ENCODE results near the gene OPALIN. TPM values are rescaled to one million over a fixed set of nuclear protein-coding genes. Genes with fewer than 3 reads are reported as not detected.

Gene OPALIN
- total and polyA plus RNA-seq, 10 of the 15 experiments (the other 5 are each of a cell fraction or from before 2014, with no cell fraction given) = not detected

DNA sequence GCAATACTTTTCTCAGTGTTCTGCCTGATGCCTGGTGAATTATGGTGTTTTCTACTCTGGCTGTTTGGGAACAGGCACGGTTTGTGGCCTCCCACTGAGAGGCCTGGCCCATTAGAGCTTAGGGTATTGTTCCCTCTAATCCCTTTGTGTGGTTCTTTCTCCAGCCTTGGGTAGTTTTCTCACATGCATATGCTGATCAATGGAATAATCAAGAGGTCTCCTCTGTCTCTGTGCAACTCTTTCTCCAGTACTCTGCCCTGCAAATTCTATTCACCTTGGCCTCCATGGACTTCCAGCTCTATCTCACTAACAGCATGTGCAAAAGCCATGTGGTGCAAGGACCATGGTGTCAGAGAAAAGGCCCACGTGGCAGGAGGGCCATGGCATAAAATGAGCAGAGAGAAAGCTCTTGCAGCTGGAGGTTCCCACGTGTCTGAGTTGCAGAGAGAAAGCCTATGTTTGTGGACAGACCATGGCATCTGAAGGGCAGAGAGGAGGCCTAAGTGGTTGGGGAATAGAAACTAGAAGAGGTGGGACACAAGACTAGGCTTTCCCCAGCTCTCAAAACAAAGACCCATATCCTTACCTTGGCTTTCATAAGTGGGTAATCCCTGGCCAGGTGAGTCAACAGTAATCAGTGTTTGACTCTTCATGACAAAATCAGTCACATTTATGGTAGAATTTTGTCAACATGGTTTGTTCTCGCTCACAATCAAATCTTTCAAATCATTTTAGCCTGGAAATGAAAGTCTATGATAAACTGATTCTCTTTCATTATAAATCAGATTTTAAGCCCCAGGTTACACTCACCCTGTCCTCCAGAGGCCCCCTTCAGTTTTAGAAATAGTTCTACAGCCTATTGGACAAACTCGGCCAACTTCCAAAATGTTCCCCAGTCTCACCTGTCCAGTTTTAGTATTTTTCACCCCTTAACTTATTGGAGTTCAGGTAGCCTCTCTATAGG lies 17.3 kb downstream of the OPALIN start:
- H3K9ac ChIP-seq (ENCODE audit: control insufficient read depth, insufficient read depth, low read length) = no peak overlapping the region
- intact Hi-C loops (cut with micrococcal nuclease; ENCODE audit: unreplicated experiment) (no loop called here), in situ Hi-C loops (cut with MboI) (no loop called here)
- H4K20me1 ChIP-seq (ENCODE audit: control insufficient read depth, insufficient read depth) = no peaks in the 10 kb centered on the region
- POLR2A ChIA-PET = no interaction called here
- no peaks in the 10 kb centered on the region for H3K4me1 ChIP-seq (ENCODE audit: control insufficient read depth, insufficient read depth, low read length)
- ATAC-seq (peak; percentile 79), DNase-seq (ENCODE audit: low read depth, low spot score) (no peak), FAIRE-seq (no peak)
- SMC1A ChIA-PET (ENCODE audit: uncharacterized antibody, unreplicated experiment) = interaction anchor here (0.7 to 2.5 kb wide), 9 partner anchors 12 to 324 kb away, joined by 3 to 18 read pairs (median 4); no protein-coding TSS in a partner anchor
- WGBS (ENCODE audit: insufficient coverage, insufficient replicate concordance, low lambda C conversion rate, missing lambda C conversion rate) = 10% methylated on average over 5 of the region's 5 CpGs
- no peak overlapping the region for H3K27ac ChIP-seq (ENCODE audit: control insufficient read depth, insufficient read depth)
- H3K9me3 ChIP-seq (replicated peaks; ENCODE audit: control insufficient read depth, insufficient read depth, low read length) = peaks cover 8% of the 10 kb centered on the region; the same call in 1 of the 3 replicates
- no TSS peak for BruUV-seq (replicated peaks)
- H3K27me3 ChIP-seq (replicated peaks in 1 of 2; ENCODE audit: control insufficient read depth in 2 of 2, insufficient read depth in 2 of 2, low read length in 1 of 2) = no peaks in the 10 kb centered on the region
- no peak overlapping the region for H3K4me2 ChIP-seq (ENCODE audit: control insufficient read depth, insufficient read depth)
- H3K79me2 ChIP-seq (ENCODE audit: control insufficient read depth, insufficient read depth, low read length) = no peaks in the 10 kb centered on the region
- H3K4me3 ChIP-seq = no peak overlapping the region
- H2AFZ ChIP-seq (ENCODE audit: control insufficient read depth, low read depth, low read length) = no peak overlapping the region; the same call in 1 of the 2 replicates
- no peaks in the 10 kb centered on the region for H3K36me3 ChIP-seq (ENCODE audit: control insufficient read depth in 2 of 2, insufficient read depth in 2 of 2, low read length in 1 of 2)
- CTCF ChIA-PET = interaction anchor here (0.8 to 9.4 kb wide), 27 partner anchors 8 to 497 kb away, joined by 3 to 142 read pairs (median 4); partner anchors contain the start of genes OPALIN and ZNF518A
- RAD21 ChIA-PET (ENCODE audit: unreplicated experiment) = interaction anchor here (0.9 to 3.5 kb wide), 3 partner anchors 49 to 325 kb away, joined by 3 to 15 read pairs (median 6); no protein-coding TSS in a partner anchor
- TF ChIP-seq CREB1 (IDR thresholded peaks at IDR 0.05; ENCODE audit: low read depth) (0 out of 2 replicates have a peak, but pooled peaks have one; percentile 13), FOXM1 (IDR thresholded peaks at IDR 0.05; ENCODE audit: low read depth, low read length) (0 out of 2 replicates have a peak, but pooled peaks have one; percentile 18), EGR1 (IDR thresholded peaks at IDR 0.05; ENCODE audit: borderline replicate concordance in 1 of 2, low read depth in 2 of 2, low read length in 2 of 2) (no peak), POLR2AphosphoS2 (IDR thresholded peaks at IDR 0.05; ENCODE audit: low read depth, low read length) (no peak), SIN3A (IDR thresholded peaks at IDR 0.05; ENCODE audit: low read depth, low read length) (no peak), EED (IDR thresholded peaks at IDR 0.05; ENCODE audit: low read depth) (peak; percentile 50; the same call in 1 of the 2 replicates), NRF1 (conservative IDR thresholded peaks at IDR 0.05; ENCODE audit: low read depth, low read length) (no peak), RBBP5 (conservative IDR thresholded peaks at IDR 0.05) (no peak), ETV6 (conservative IDR thresholded peaks at IDR 0.05 in 1 of 2, IDR thresholded peaks at IDR 0.05 in 1 of 2; ENCODE audit: borderline replicate concordance in 1 of 2, low read depth in 1 of 2) (peak in 1 of 2 experiments; percentile 80; a peak in 2 of 4 replicates), SRF (IDR thresholded peaks at IDR 0.05; ENCODE audit: low read depth in 2 of 2, low read length in 2 of 2) (no peak; a peak in 1 of 4 replicates), TCF7 (IDR thresholded peaks at IDR 0.05; ENCODE audit: borderline replicate concordance) (no peak)
- TF ChIP-seq, protein P1, sequence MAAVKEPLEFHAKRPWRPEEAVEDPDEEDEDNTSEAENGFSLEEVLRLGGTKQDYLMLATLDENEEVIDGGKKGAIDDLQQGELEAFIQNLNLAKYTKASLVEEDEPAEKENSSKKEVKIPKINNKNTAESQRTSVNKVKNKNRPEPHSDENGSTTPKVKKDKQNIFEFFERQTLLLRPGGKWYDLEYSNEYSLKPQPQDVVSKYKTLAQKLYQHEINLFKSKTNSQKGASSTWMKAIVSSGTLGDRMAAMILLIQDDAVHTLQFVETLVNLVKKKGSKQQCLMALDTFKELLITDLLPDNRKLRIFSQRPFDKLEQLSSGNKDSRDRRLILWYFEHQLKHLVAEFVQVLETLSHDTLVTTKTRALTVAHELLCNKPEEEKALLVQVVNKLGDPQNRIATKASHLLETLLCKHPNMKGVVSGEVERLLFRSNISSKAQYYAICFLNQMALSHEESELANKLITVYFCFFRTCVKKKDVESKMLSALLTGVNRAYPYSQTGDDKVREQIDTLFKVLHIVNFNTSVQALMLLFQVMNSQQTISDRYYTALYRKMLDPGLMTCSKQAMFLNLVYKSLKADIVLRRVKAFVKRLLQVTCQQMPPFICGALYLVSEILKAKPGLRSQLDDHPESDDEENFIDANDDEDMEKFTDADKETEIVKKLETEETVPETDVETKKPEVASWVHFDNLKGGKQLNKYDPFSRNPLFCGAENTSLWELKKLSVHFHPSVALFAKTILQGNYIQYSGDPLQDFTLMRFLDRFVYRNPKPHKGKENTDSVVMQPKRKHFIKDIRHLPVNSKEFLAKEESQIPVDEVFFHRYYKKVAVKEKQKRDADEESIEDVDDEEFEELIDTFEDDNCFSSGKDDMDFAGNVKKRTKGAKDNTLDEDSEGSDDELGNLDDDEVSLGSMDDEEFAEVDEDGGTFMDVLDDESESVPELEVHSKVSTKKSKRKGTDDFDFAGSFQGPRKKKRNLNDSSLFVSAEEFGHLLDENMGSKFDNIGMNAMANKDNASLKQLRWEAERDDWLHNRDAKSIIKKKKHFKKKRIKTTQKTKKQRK (IDR thresholded peaks at IDR 0.05; ENCODE audit: low read depth, low read length) = no peak
- TF ChIP-seq, protein P2, sequence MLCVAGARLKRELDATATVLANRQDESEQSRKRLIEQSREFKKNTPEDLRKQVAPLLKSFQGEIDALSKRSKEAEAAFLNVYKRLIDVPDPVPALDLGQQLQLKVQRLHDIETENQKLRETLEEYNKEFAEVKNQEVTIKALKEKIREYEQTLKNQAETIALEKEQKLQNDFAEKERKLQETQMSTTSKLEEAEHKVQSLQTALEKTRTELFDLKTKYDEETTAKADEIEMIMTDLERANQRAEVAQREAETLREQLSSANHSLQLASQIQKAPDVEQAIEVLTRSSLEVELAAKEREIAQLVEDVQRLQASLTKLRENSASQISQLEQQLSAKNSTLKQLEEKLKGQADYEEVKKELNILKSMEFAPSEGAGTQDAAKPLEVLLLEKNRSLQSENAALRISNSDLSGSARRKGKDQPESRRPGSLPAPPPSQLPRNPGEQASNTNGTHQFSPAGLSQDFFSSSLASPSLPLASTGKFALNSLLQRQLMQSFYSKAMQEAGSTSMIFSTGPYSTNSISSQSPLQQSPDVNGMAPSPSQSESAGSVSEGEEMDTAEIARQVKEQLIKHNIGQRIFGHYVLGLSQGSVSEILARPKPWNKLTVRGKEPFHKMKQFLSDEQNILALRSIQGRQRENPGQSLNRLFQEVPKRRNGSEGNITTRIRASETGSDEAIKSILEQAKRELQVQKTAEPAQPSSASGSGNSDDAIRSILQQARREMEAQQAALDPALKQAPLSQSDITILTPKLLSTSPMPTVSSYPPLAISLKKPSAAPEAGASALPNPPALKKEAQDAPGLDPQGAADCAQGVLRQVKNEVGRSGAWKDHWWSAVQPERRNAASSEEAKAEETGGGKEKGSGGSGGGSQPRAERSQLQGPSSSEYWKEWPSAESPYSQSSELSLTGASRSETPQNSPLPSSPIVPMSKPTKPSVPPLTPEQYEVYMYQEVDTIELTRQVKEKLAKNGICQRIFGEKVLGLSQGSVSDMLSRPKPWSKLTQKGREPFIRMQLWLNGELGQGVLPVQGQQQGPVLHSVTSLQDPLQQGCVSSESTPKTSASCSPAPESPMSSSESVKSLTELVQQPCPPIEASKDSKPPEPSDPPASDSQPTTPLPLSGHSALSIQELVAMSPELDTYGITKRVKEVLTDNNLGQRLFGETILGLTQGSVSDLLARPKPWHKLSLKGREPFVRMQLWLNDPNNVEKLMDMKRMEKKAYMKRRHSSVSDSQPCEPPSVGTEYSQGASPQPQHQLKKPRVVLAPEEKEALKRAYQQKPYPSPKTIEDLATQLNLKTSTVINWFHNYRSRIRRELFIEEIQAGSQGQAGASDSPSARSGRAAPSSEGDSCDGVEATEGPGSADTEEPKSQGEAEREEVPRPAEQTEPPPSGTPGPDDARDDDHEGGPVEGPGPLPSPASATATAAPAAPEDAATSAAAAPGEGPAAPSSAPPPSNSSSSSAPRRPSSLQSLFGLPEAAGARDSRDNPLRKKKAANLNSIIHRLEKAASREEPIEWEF (IDR thresholded peaks at IDR 0.05; ENCODE audit: insufficient replicate concordance, low read depth, low read length) = no peak

All from GM12878 (cell line).